Measurements from ENCODE around the gene URAD.
"Not testable (repeated sequence)": the region's sequence is repeated elsewhere in the genome, so short reads cannot be mapped to it uniquely, and the experiment has no call there.

The URAD gene

GRCh38 chr13:27988520-27988919 is at the start of gene URAD:
Gene URAD, minus strand, starts transcription at chr13:27988693. Its CDS starts 56 bp downstream, at chr13:27988637.
- DNase-seq (ENCODE audit: insufficient read length, low spot score) (no peak), FAIRE-seq (no peak)
- TF ChIP-seq, protein P1, sequence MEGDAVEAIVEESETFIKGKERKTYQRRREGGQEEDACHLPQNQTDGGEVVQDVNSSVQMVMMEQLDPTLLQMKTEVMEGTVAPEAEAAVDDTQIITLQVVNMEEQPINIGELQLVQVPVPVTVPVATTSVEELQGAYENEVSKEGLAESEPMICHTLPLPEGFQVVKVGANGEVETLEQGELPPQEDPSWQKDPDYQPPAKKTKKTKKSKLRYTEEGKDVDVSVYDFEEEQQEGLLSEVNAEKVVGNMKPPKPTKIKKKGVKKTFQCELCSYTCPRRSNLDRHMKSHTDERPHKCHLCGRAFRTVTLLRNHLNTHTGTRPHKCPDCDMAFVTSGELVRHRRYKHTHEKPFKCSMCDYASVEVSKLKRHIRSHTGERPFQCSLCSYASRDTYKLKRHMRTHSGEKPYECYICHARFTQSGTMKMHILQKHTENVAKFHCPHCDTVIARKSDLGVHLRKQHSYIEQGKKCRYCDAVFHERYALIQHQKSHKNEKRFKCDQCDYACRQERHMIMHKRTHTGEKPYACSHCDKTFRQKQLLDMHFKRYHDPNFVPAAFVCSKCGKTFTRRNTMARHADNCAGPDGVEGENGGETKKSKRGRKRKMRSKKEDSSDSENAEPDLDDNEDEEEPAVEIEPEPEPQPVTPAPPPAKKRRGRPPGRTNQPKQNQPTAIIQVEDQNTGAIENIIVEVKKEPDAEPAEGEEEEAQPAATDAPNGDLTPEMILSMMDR (IDR thresholded peaks at IDR 0.05; ENCODE audit: insufficient read depth, missing control alignments) = no peak

DNA sequence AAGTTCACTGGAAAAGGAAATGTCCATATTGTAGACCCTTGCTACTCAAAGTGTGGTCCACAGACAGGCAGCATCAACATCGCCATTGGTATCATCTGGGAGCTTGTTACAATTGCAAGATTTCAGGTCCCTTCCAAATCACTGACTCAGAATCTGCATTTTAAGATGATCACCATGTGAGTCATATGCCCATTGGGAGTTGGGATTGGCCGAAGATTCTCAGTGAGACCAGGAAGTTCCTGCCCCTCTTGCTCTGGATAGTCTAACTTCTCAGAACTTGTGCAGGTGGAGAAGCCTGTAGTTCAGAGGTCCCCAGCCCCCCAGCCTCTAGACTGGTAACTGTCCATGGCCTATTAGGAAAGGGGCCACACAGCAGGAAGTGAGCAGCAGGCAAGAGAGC is 48.9 kb upstream of the URAD start:
- TF ChIP-seq, protein P1 (IDR thresholded peaks at IDR 0.05; ENCODE audit: insufficient read depth, missing control alignments) = no peak
- FAIRE-seq (no peak), DNase-seq (ENCODE audit: insufficient read length, low spot score) (no peak)

- TF ChIP-seq, protein P1 (IDR thresholded peaks at IDR 0.05; ENCODE audit: insufficient read depth, missing control alignments) = no peak
- no peak for DNase-seq (ENCODE audit: insufficient read length, low spot score)
- no peak for FAIRE-seq
Observed at GRCh38 chr13:28035146-28035782, 46.8 kb upstream of the URAD start.

DNA sequence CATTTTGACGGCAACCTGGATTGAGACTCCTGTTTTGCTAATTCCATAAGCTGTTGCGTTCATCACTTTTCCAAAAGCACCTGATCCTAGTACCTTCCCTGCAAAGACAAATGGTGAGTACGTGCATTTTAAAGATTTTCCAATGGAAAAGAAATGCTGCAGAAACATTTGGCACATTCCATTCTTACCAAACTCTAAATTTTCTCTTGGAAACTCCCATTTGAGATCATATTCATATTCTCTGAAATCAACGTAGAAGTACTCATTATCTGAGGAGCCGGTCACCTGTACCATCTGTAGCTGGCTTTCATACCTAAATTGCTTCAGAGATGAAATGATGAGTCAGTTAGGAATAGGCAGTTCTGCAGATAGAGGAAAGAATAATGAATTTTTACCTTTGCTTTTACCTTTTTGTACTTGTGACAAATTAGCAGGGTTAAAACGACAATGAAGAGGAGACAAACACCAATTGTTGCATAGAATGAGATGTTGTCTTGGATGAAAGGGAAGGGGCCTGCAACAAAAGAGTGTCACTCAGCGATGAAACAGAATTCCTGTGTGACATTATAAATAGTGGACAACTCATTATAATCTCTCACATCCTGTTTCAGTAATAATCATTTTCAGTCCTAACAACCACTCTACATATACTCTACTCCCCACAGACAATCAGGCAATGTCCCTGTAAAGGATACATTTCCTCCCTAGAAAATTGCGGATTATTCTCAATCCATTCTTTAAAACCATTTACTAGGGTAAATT is 45.6 kb upstream of the URAD start:
- FAIRE-seq = no peak
- TF ChIP-seq, protein P1 (IDR thresholded peaks at IDR 0.05; ENCODE audit: insufficient read depth, missing control alignments) = no peak

GRCh38 chr13:28032438-28032837 is 43.9 kb upstream of the URAD start:
- not testable (repeated sequence) for DNase-seq (ENCODE audit: insufficient read length, low spot score); FAIRE-seq

More for the DNA sequence above, 45.6 kb upstream of the URAD start:
- DNase-seq (ENCODE audit: insufficient read length, low spot score) = no peak

DNA sequence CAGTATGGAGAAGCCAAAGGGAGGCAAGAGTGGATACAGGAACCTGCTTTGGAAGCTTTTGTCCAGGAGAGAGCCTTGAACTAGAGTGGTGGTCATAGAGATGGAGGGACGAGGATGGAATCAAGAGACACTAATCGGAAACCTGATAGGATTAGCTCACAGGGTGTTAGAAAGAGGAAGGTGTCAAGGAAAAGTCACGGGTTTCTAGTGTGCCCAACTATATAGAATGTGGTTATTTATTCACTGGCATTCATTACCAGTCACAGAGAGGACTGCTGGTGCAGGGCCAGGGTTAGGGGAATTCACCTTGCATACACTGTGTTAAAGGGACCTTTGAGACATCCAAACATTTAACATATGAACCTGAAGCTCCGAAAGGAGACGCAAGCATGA is 43.4 kb upstream of the URAD start:
- FAIRE-seq (no peak), DNase-seq (ENCODE audit: insufficient read length, low spot score) (no peak)
- TF ChIP-seq, protein P1 (IDR thresholded peaks at IDR 0.05; ENCODE audit: insufficient read depth, missing control alignments) = no peak

- FAIRE-seq (no peak), DNase-seq (ENCODE audit: insufficient read length, low spot score) (no peak)
- TF ChIP-seq, protein P1 (IDR thresholded peaks at IDR 0.05; ENCODE audit: insufficient read depth, missing control alignments) = no peak
Observed at GRCh38 chr13:28031220-28031895, 42.9 kb upstream of the URAD start.
